GM19023 (cell line): Measurements from ENCODE around the gene CSAG3.
"Not testable (repeated sequence)": the region's sequence is repeated elsewhere in the genome, so short reads cannot be mapped to it uniquely, and the experiment has no call there.

Source experiments
- ATAC-seq: cut with Tn5 transposase; IDR thresholded peaks from one replicate; pipeline ENCODE4 v1.9.1; 2021; ENCODE audit warnings: mild to moderate bottlenecking, moderate library complexity; ENCODE audit not compliant: unreplicated experiment

CSAG3 gene

DNA sequence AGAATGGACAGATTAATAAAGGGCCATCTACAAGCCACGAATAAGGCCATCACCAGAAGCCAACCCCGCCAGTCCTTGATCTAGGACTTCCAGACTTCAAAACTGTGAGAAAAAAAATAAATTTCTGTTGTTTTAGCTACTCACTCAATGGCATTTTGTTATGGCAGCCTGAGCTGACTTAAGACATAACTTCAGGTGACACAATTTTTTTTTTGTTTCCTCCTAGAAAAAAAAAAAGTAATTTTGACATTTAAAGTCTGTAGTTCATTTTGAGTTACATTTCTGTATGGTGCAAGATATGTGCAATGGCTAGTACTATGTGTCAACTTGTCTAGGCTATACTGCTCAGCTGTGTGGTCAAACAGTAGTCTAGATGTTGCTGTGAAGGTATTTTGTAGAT lies at the start of gene CSAG3:
TSS of gene CSAG3 (plus strand) at position 301 of the 400 bp plus-strand sequence.
- ATAC-seq: not testable (repeated sequence)

DNA sequence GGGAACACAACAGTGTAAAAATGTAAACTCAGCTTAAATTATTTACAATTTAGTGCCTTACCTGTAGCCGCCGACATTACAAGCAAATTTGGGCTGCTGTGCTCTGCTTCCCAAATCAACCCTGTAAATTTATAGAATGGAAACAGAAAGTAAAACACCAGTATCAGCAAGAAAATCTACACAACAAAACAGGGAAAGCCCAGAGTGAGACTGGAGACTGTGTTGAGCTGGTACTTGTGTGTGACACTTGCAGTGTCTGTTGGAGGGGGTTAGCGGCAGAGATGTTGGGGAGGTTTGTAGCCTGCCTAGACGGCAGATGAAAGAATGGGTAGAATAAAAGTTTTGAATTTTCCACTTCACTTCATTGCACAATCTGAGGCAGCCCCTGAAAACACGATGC lies 45.8 kb upstream of the CSAG3 start:
- ATAC-seq: not testable (repeated sequence)

DNA sequence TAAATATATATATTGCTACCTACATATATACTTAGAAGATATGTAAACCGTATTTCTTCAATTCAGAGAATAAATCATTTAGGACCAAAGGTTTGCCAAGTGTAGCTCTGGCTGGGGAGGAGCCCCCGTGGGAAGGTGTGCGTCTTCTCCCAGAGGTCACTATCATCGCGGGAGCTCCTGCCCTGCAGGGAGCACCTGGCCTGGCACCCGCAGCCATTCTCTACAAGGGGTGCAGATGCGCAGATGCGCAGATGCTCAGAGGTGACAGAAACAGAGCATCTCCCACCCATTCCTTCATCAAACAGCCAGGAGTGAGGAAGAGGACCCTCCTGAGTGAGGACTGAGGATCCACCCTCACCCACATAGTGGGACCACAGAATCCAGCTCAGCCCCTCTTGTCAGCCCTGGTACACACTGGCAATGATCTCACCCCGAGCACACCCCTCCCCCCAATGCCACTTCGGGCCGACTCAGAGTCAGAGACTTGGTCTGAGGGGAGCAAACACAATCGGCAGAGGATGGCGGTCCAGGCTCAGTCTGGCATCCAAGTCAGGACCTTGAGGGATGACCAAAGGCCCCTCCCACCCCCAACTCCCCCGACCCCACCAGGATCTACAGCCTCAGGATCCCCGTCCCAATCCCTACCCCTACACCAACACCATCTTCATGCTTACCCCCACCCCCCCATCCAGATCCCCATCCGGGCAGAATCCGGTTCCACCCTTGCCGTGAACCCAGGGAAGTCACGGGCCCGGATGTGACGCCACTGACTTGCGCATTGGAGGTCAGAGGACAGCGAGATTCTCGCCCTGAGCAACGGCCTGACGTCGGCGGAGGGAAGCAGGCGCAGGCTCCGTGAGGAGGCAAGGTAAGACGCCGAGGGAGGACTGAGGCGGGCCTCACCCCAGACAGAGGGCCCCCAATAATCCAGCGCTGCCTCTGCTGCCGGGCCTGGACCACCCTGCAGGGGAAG lies 44.9 kb upstream of the CSAG3 start, which contains the start of gene MAGEA2B:
TSS of gene MAGEA2B (plus strand) at position 814 of the 973 bp plus-strand sequence. CDS start 2,479 bp downstream, outside the sequence.
- ATAC-seq: not testable (repeated sequence)

DNA sequence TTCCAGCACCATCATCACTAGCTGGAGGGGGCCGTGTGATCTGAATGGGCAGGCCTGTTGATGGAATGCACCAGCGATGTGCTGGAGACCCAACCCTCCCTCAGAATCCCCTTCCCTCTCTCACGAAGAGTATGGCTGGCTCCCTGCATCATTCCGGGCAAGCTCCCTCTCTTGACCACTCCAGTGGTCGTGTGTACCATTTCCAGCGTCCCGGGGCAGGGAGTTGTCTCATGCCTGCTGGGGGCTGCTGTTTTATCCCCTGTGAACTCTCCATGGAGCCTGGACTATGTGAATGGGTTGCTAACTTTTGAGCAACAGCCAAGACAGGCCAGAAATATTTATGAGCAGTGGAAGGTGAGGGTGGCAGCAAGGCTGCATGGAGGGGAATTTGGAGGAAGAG lies 33.6 kb upstream of the CSAG3 start:
- no peak for ATAC-seq

DNA sequence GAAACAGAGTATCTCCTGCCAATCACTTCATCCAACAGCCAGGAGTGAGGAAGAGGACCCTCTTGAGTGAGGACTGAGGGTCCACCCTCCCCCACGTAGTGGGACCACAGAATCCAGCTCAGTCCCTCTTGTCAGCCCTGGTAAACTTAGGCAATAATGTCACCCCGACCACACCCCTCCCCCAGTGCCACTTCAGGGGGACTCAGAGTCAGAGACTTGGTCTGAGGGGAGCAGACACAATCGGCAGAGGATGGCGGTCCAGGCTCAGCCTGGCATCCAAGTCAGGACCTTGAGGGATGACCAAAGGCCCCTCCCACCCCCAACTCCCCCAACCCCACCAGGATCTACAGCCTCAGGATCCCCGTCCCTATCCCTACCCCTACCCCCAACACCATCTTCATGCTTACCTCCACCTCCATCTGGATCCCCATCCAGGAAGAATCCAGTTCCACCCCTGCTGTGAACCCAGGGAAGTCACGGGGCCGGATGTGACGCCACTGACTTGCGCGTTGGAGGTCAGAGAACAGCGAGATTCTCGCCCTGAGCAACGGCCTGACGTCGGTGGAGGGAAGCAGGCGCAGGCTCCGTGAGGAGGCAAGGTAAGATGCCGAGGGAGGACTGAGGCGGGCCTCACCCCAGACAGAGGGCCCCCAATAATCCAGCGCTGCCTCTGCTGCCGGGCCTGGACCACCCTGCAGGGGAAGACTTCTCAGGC lies 25.6 kb upstream of the CSAG3 start, which contains the start of the genes CSAG1 and MAGEA12:
TSS of gene CSAG1 (minus strand) at position 461 of the 715 bp plus-strand sequence. CDS start 1,261 bp downstream, outside the sequence.
TSS of gene MAGEA12 (plus strand) at position 497 of the 715 bp plus-strand sequence. CDS start 2,405 bp downstream, outside the sequence.
- ATAC-seq: no peak

DNA sequence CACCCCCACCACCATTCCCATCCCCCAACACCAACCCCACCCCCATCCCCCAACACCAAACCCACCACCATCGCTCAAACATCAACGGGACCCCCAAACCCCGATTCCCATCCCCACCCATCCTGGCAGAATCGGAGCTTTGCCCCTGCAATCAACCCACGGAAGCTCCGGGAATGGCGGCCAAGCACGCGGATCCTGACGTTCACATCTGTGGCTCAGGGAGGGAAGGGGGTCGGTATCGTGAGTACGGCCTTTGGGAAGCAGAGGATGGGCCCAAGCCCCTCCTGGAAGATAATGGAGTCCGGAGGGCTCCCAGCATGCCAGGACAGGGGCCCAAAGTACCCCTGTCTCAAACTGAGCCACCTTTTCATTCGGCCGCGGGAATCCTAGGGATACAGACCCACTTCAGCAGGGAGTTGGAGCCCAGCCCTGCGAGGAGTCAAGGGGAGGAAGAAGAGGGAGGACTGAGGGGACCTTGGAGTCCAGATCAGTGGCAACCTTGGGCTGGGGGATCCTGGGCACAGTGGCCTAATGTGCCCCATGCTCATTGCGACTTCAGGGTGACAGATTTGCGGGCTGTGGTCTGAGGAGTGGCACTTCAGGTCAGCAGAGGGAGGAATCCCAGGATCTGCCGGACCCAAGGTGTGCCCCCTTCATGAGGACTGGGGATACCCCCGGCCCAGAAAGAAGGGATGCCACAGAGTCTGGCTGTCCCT lies 24.7 kb upstream of the CSAG3 start:
- ATAC-seq: not testable (repeated sequence)

DNA sequence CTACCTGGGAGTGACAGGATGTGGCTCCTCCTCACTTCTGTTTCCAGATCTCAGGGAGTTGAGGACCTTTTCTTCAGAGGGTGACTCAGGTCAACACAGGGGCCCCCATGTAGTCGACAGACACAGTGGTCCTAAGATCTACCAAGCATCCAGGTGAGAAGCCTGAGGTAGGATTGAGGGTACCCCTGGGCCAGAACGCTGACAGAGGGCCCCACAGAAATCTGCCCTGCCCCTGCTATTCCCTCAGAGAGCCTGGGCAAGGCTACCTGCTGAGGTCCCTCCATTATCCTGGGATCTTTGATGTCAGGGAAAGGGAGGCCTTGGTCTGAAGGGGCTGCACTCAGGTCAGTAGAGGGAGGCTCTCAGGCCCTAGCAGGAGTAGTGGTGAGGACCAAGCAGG lies 23.9 kb upstream of the CSAG3 start:
- ATAC-seq: no peak

DNA sequence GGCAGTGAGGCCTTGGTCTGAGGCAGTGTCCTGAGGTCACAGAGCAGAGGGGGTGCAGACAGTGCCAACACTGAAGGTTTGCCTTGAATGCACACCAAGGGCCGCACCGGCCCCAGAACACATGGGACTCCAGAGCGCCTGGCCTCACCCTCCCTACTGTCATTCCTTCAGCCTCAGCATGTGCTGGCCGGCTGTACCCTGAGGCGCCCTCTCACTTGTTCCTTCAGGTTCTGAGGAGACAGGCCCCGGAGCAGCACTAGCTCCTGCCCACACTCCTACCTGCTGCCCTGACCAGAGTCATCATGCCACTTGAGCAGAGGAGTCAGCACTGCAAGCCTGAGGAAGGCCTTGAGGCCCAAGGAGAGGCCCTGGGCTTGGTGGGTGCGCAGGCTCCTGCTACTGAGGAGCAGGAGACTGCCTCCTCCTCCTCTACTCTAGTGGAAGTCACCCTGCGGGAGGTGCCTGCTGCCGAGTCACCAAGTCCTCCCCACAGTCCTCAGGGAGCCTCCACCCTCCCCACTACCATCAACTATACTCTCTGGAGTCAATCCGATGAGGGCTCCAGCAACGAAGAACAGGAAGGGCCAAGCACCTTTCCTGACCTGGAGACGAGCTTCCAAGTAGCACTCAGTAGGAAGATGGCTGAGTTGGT lies 23.0 kb upstream of the CSAG3 start:
- no peak for ATAC-seq

DNA sequence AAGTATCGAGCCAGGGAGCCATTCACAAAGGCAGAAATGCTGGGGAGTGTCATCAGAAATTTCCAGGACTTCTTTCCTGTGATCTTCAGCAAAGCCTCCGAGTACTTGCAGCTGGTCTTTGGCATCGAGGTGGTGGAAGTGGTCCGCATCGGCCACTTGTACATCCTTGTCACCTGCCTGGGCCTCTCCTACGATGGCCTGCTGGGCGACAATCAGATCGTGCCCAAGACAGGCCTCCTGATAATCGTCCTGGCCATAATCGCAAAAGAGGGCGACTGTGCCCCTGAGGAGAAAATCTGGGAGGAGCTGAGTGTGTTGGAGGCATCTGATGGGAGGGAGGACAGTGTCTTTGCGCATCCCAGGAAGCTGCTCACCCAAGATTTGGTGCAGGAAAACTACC lies 22.5 kb upstream of the CSAG3 start:
- ATAC-seq: not testable (repeated sequence)

DNA sequence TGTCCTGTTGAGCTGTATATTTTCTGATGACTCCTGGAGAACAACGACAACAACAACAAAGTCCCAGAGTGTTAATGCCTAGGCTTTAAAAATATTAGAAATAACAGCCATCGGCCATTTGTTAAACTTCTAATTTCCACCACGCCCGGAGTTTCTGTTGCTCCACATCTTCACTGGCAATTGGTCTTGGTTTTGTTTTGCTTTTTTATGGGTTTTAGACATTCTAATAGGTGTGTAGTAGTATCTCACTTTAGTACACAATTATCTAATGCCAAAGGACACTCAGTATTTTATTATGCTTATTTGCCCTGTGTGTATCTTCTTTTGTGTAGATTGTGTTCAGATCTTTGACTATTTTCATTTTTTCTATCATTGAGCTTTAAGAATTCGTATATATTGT lies 20.5 kb upstream of the CSAG3 start:
- ATAC-seq: no peak

DNA sequence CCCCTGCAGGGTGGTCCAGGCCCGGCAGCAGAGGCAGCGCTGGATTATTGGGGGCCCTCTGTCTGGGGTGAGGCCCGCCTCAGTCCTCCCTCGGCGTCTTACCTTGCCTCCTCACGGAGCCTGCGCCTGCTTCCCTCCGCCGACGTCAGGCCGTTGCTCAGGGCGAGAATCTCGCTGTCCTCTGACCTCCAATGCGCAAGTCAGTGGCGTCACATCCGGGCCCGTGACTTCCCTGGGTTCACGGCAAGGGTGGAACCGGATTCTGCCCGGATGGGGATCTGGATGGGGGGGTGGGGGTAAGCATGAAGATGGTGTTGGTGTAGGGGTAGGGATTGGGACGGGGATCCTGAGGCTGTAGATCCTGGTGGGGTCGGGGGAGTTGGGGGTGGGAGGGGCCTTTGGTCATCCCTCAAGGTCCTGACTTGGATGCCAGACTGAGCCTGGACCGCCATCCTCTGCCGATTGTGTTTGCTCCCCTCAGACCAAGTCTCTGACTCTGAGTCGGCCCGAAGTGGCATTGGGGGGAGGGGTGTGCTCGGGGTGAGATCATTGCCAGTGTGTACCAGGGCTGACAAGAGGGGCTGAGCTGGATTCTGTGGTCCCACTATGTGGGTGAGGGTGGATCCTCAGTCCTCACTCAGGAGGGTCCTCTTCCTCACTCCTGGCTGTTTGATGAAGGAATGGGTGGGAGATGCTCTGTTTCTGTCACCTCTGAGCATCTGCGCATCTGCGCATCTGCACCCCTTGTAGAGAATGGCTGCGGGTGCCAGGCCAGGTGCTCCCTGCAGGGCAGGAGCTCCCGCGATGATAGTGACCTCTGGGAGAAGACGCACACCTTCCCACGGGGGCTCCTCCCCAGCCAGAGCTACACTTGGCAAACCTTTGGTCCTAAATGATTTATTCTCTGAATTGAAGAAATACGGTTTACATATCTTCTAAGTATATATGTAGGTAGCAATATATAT lies 5.0 kb upstream of the CSAG3 start, which contains the start of gene MAGEA2:
TSS of gene MAGEA2 (minus strand) at position 157 of the 965 bp plus-strand sequence. CDS start 2,479 bp downstream, outside the sequence.
- ATAC-seq: not testable (repeated sequence)

DNA sequence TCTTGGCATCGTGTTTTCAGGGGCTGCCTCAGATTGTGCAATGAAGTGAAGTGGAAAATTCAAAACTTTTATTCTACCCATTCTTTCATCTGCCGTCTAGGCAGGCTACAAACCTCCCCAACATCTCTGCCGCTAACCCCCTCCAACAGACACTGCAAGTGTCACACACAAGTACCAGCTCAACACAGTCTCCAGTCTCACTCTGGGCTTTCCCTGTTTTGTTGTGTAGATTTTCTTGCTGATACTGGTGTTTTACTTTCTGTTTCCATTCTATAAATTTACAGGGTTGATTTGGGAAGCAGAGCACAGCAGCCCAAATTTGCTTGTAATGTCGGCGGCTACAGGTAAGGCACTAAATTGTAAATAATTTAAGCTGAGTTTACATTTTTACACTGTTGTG lies 4.1 kb upstream of the CSAG3 start:
- ATAC-seq: not testable (repeated sequence)

DNA sequence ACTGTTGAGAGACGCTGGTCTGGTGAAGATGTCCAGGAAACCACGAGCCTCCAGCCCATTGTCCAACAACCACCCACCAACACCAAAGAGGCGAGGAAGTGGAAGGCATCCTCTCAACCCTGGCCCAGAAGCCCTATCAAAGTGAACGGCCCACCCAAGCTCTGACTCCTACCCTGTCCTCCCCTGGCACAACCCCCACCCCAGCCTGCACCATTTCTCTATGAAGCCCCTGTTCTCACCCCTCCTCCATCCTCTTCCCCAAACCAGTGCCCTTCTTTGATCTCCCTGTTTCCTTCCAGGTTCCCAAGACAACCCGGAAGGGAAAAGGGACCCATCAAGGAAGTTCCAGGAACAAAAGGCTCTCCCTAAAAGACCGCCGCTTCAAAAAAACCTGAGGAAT lies 526 bp downstream of the CSAG3 start:
- ATAC-seq: not testable (repeated sequence)

DNA sequence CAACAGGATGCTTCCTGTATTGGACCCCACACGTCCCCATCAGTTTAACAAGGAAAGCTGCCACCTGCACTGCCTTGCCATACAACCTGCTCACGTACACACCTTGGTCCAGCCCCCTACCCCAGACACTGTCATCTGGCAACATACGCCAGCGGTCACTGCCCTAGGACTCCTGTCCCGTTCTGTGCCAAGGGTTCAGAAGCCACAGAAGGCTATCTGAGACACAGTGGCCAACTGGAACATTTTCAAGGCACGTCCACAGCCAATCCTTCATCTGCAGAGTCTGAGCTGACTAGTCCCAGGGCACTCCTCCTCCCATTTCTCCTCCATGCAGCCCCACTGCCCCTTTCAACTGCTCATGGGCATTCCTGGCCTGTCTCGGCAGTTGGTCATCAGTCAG lies 2.6 kb downstream of the CSAG3 start:
- ATAC-seq: not testable (repeated sequence)

DNA sequence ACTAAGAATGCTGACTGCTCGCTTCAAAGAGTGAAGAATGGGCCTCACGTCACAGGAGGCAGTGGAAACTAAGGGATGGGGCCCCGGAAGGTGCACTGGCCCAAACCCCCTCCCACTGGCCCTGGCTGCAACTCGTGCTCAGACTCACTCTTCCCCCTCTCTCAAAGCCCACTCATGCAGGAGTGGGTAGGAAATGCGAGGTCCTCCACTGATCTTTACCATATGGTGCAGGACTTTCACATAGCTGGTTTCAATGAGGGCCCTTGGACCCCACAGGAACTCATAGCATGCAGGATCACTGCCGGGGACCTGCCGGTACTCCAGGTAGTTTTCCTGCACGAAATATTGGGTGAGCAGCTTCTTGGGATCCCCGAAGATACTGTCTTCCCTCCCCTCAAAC lies 7.5 kb downstream of the CSAG3 start:
- not testable (repeated sequence) for ATAC-seq

DNA sequence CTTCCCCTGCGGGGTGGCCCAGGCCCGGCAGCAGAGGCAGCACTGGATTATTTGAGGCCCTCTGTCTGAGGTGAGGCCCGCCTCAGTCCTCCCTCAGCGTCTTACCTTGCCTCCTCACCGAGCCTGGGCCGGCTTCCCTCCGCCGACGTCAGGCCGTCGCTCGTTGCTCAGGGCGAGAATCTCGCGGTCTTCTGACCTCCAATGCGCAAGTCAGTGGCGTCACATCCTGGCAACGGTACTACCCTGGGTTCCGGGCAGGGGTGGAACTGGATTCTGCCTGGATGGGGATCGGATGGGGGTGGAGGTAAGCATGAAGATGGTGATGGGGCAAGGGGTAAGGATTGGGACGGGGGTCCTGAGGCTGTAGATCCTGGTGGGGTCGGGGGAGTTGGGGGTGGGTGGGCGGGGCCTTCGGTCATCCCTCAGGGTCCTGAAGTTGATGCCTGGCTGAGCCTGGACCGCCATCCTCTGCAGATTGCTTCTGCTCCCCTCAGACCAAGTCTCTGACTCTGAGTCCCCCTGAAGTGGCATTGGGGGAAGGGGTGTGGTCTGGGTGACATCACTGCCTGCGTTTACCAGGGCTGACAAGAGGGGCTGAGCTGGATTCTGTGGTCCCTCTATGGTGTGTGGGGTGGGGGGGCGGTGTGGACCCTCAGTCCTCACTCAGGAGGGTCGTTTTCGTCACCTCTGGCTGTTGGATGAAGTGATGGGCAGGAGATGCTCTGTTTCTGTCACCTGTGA lies 10.7 kb downstream of the CSAG3 start, which contains the start of gene MAGEA6:
TSS of gene MAGEA6 (minus strand) at position 141 of the 741 bp plus-strand sequence. CDS start 2,039 bp downstream, outside the sequence.
- not testable (repeated sequence) for ATAC-seq

DNA sequence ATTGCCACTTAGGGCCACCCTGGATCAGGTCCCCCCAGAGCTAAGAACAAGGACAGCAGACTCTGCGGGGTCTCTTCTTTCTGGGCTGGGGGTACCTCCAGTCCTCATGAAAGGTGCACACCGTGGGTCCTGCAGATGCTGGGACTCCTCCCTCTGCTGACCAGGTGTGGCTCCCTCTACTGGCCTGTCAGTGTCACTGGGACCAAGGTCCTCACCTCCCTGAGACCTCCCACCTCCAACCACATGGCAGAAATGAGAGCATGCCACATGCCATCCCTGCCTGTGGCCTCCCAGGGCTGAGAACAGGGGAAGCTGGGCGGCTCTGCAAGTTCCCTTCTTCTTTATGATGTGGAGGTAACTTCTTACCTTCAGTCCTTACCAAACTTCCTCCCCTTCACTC lies 28.0 kb downstream of the CSAG3 start:
- ATAC-seq: peak; percentile 90

DNA sequence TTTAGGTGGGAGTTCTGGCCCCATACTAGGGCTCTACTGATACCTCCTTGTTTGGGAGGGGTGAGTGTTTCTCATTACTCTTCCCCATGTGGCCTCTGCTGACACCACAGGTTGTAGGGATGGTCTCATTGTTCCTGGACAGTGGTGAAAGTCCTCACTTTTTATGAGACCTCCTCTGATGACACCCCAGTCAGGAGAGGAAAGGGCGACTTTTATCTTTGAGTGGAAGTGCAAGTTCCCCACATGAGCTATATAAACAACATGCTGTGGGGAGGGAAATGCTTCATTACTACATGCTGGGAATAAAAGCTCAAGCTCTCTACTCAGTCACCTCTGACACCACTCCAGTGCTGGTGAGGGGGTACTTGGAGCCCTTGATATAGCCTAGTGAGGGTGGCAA lies 39.9 kb downstream of the CSAG3 start:
- ATAC-seq: no peak
